Measurements from ENCODE around the gene MINDY4.

DNA sequence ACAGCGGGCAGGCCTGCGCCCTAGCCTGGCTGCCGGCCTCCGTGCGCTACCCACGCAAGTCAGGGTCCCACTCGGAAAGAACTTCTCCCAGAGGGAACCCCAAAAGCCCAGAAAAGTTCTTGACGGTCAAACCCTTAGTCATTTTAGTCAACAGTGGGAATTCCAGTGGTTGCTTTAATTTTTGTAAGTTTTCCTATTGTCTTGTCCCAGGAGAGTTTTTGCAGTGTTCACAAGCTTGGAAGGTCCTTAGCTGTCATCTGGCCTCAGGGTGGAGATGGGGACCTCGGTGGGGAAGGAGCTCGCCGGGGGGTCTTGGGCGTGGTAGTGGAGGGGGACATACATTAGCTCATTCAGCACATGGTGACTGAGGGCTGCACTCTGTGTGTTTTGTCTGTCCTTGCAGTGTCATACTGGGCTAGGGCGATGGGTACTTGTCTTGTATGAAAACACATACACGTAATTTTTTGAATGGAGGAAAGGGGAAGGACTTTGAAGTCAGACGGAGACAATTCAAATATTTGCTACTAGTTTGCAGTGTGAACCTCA is 736 bp downstream of the MINDY4 start:
- TF ChIP-seq, protein P1, sequence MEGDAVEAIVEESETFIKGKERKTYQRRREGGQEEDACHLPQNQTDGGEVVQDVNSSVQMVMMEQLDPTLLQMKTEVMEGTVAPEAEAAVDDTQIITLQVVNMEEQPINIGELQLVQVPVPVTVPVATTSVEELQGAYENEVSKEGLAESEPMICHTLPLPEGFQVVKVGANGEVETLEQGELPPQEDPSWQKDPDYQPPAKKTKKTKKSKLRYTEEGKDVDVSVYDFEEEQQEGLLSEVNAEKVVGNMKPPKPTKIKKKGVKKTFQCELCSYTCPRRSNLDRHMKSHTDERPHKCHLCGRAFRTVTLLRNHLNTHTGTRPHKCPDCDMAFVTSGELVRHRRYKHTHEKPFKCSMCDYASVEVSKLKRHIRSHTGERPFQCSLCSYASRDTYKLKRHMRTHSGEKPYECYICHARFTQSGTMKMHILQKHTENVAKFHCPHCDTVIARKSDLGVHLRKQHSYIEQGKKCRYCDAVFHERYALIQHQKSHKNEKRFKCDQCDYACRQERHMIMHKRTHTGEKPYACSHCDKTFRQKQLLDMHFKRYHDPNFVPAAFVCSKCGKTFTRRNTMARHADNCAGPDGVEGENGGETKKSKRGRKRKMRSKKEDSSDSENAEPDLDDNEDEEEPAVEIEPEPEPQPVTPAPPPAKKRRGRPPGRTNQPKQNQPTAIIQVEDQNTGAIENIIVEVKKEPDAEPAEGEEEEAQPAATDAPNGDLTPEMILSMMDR (IDR thresholded peaks at IDR 0.05) = no peak
- TF ChIP-seq EP300 (IDR thresholded peaks at IDR 0.05) = no peak
